Measurements from ENCODE around the gene NDUFAB1. TPM values are rescaled to one million over a fixed set of nuclear protein-coding genes. Genes with fewer than 3 reads are reported as not detected.
"Not testable (repeated sequence)": the region's sequence is repeated elsewhere in the genome, so short reads cannot be mapped to it uniquely, and the experiment has no call there.

NDUFAB1 gene
- 195 and 207 TPM in 2 replicates for total RNA-seq (2014; rRNA removed; shearing (Covaris generic))
- polyA plus RNA-seq (2014; cell fraction: nucleus; rRNA removed) = 233 and 295 TPM in 2 replicates

DNA sequence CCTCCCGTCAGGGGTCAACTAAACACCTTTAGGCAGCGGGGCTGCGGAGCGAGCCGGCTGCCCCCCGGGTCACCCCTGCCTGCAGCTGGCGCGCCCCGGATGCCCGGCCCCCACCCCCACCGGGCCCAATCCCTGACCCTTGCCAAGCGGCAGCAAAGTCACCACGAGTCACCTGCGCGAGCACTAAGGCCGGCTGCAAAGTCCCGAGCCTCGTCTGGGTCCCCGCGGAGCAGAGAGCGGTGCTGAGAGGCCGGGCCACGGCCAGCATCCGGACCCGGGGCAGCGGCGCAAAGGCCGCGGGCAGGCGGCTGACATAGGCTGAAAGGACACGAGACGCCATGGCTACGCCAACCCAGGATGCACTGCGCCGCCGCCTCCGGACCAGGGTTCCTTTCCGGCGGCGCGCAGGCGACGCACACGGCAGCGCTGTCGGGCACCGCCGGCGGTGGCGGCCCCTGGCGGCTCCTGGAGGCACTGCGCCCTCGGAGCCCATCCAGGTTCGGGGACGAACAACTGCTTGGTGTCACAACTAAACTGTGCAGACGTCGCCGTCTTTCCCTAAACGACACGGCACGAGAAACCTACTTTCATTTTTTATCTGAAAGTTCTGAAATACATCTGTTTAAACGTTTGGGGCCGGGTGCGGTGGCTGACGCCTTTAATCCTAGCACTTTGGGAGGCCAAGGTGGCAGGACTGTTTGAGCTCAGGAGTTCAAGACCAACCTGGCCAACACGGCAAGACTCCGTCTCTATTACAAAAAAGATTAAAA is at the start of gene NDUFAB1:
NDUFAB1 (minus strand) TSS at position 366 of the 770 bp plus-strand sequence; CDS start at position 340, 26 bp downstream.
- peak; percentile 83 for DNase-seq (ENCODE audit: extremely low read depth, low read depth)

DNA sequence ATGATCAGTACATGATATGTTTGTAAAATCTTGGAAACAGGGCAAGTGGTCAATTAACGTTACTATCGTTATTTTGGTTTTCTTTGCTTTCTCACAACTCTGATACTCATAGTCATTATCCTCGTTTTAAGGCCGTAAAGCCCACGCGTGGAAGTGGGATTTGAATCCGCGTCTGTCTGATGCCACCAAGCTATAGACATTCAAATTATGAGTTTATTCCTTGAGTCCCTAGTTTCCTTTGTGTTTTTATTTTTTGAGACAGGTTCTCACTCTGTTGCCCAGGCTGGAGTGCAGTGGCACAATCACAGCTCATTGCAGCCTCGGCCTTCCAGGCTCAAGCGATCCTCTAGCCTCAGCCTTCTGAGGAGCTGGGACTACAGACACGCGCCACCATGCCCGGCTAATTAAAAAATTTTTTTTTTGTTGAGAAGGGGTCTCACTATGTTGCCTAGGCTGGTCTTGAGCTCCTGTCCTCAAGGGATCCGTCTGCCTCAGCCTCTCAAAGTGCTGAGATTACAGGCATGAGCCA is 46.2 kb upstream of the NDUFAB1 start:
- DNase-seq (ENCODE audit: extremely low read depth, low read depth) = no peak

DNA sequence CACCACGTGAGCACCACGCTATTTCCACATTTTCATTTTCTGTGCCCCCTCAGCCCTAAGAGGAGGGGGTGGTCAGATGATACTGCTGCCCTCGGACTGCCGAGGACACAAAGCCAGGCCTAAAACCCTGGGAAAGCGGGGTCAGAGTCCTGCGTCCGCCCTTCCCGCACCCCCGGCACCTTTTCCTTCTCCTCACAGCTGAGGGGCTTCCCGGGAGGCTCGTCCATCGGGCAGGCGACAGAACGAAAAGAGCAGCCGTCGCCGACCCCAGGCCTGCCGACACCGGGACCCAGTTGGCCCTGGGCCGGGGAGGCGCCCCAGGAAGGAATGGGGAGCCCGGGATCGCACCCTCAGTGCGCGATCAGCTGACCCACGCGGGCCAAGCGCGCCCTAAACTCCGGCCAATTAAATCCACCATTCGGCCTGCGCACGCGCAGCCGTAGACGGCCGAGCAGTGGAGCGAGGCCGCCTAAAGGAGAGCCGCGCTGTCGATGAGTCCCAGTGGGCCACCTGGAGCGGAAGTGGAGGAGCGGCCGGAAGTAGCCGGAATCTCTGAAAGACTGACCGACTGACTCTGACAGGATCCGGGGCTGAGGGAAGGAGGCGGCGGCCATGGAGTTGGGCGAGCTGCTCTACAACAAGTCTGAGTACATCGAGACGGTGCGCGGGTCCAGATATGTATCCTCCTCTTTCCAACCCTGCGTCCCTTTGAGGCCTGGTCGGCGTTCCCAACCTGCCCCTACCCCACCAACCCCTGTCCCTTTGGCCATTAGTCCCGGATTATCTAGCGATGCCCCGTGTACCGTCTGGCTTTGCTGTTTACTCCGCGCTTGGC is 45.0 kb upstream of the NDUFAB1 start, which contains the start of the genes DCTN5 and PALB2:
DCTN5 (plus strand) TSS at position 536 of the 835 bp plus-strand sequence; CDS start at position 613, 77 bp downstream.
PALB2 (minus strand) TSS at position 380 of the 835 bp plus-strand sequence; CDS start at position 227, 153 bp downstream.
- peak; percentile 93 for DNase-seq (ENCODE audit: extremely low read depth, low read depth)

DNA sequence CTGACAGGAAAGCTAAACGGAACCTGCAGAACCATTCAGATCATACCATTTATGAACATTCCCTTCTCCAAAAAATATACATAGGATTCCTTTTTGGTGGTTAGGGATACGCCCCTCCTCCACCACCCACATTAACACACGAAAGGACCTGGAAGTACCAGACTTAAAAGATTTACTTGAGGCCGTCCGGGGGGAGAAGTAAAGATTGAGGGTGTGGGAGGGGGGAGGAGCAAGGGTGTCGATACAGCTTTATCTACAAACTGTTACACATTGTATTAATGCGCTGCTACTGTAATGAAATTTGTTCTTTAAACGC is 44.5 kb upstream of the NDUFAB1 start:
- no peak for DNase-seq (ENCODE audit: extremely low read depth, low read depth)

GRCh38 chr16:23635958-23636357 is 39.8 kb upstream of the NDUFAB1 start:
- DNase-seq (ENCODE audit: extremely low read depth, low read depth) = no peak

- DNase-seq (ENCODE audit: extremely low read depth, low read depth) = no peak
Measured at GRCh38 chr16:23634461-23635036, 38.4 kb upstream of the NDUFAB1 start.

GRCh38 chr16:23631874-23632273 is 35.8 kb upstream of the NDUFAB1 start:
- DNase-seq (ENCODE audit: extremely low read depth, low read depth) = not testable (repeated sequence)

- no peak for DNase-seq (ENCODE audit: extremely low read depth, low read depth)
Measured at GRCh38 chr16:23629516-23629915, 33.4 kb upstream of the NDUFAB1 start.

GRCh38 chr16:23624092-23624491 is 28.0 kb upstream of the NDUFAB1 start:
- no peak for DNase-seq (ENCODE audit: extremely low read depth, low read depth)

DNA sequence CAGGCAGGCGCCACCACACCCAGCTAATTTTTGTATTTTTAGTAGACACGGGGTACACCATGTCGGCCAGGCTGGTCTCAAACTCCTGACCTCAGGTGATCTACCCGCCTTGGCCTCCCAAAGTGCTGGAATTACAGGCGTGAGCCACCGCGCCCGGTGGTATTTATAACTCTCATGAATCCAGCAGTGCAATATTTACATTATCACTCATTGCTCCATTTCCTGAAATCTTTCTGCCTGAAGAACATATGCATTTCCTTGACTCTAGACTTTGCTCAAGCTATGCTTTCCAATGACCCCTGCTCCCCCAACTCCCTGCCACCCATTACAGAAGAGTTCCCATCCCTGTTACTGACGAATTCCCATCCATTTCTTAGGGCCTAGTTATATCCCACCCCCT is 19.7 kb upstream of the NDUFAB1 start:
- no peak for DNase-seq (ENCODE audit: extremely low read depth, low read depth)

GRCh38 chr16:23611936-23612335 is 15.8 kb upstream of the NDUFAB1 start:
- no peak for DNase-seq (ENCODE audit: extremely low read depth, low read depth)

GRCh38 chr16:23610905-23611304 is 14.8 kb upstream of the NDUFAB1 start:
- not testable (repeated sequence) for DNase-seq (ENCODE audit: extremely low read depth, low read depth)

DNA sequence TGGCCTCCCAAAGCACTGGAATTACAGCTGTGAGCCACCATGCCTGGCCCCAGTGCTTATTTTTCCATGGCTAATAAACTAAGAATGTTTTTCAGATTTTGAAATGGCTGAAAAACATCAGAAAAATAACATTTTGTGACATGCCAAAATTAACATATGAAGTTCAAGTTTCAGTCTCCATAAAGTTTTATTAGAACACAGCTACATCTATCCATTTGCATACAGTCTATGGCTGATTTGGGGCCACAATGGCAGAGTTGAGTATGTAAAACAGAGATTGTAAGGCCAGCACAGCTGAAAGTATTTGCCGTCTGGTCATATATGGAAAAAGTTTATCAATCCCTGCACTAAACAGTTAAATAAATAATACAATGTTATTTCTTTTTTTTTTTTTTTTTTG is 13.8 kb upstream of the NDUFAB1 start:
- DNase-seq (ENCODE audit: extremely low read depth, low read depth) = no peak

GRCh38 chr16:23608194-23608593 is 12.1 kb upstream of the NDUFAB1 start:
- no peak for DNase-seq (ENCODE audit: extremely low read depth, low read depth)

GRCh38 chr16:23607726-23608125 is 11.6 kb upstream of the NDUFAB1 start:
- no peak for DNase-seq (ENCODE audit: extremely low read depth, low read depth)

- DNase-seq (ENCODE audit: extremely low read depth, low read depth) = peak; percentile 38
Measured at GRCh38 chr16:23597003-23597756, 1.1 kb upstream of the NDUFAB1 start.

DNA sequence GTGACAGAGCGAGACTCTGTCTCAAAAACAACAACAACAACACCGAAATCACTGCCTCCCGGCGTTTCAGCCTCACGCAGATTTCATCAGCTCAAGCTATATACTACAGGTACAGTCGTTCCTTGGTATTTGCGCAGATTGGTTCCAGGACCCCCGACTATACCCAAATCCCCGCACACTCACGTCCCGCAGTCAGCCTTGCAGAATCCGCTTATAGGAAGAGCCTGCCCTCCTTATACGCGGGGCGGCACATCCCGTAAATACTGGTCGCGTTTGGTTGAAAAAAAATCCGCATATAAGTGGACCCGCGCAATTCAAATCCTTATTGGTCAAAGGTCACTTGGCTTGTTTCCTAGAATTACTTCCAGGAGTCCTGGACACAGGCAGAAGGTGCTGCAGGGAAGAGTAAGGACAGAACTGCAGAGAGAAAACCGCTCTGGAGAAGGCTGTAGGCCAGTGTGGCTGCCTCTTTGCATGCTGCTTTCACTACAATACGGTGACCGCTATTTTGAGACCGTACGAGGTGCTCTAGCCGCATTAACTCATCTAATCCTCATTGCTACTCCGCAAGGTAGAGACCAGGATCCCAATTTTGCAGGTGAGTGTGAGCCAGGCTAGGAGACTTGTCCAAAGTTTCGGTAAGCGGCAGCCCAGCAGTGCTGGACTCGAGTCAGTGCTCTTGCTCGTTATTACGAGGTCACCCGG is 718 bp downstream of the NDUFAB1 start:
- DNase-seq (ENCODE audit: extremely low read depth, low read depth) = no peak

GRCh38 chr16:23594186-23594585 is 1.9 kb downstream of the NDUFAB1 start:
- no peak for DNase-seq (ENCODE audit: extremely low read depth, low read depth)

- no peak for DNase-seq (ENCODE audit: extremely low read depth, low read depth)
Measured at GRCh38 chr16:23590181-23590580, 5.9 kb downstream of the NDUFAB1 start.

DNA sequence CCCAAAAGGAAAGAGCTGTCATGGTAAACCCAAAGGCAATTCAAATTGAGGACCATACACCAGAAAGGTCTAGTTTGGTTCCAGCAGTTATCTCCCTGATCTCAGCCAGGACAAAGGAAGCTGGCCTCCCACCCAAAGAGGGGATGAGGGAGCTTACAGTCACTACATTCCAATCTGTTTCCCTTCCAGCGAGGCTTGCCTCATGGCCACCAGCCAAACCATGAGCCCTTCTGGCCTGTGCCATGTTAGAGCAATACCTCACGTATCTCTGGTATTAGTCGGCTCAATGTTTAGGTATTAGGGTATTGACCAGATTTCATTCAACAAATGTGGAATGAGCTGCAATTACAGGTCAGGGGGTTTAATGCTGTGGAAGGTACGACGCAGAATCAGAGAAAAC is 8.4 kb downstream of the NDUFAB1 start:
- DNase-seq (ENCODE audit: extremely low read depth, low read depth) = no peak

All from NCI-H460 (cell line).